ENCODE measurements around the gene MAP2K1.

- TF ChIP-seq CTCF (tag by site-specific recombination; IDR thresholded peaks at IDR 0.05) = no peak
- no peak for TF ChIP-seq PATZ1 (tag by site-specific recombination; IDR thresholded peaks at IDR 0.05)
- no peak for TF ChIP-seq ZIC2 (tag by site-specific recombination; IDR thresholded peaks at IDR 0.05)
- no peak for TF ChIP-seq ZNF292 (tag by site-specific recombination; IDR thresholded peaks at IDR 0.05; ENCODE audit: borderline replicate concordance, low read depth)
- TF ChIP-seq ATF2 (tag by site-specific recombination; IDR thresholded peaks at IDR 0.05; ENCODE audit: low read depth) = no peak
- no peak for TF ChIP-seq ZNF335 (tag by site-specific recombination; conservative IDR thresholded peaks at IDR 0.05)
- TF ChIP-seq KLF8 (tag by site-specific recombination; IDR thresholded peaks at IDR 0.05) = no peak
- TF ChIP-seq ZBTB10 (tag by site-specific recombination; IDR thresholded peaks at IDR 0.05) = no peak
- TF ChIP-seq KLF17 (tag by site-specific recombination; IDR thresholded peaks at IDR 0.05) = no peak
- TF ChIP-seq REST (tag by site-specific recombination; IDR thresholded peaks at IDR 0.05) = no peak
- TF ChIP-seq ZNF600 (tag by site-specific recombination; IDR thresholded peaks at IDR 0.05) = no peak
- TF ChIP-seq ZSCAN23 (tag by site-specific recombination; IDR thresholded peaks at IDR 0.05) = no peak
- no peak for TF ChIP-seq ZNF302 (tag by site-specific recombination; IDR thresholded peaks at IDR 0.05; ENCODE audit: low read depth)
- TF ChIP-seq ZNF239 (tag by site-specific recombination; IDR thresholded peaks at IDR 0.05) = no peak
Measured at GRCh38 chr15:66476535-66476934, 89.8 kb downstream of the MAP2K1 start.
